K562 (cell line): ENCODE results near the gene PITPNM3. TPM values are rescaled to one million over a fixed set of nuclear protein-coding genes. Genes with fewer than 3 reads are reported as not detected.

ENCODE experiments used
- ATAC-seq: fragments of 200-7000 bp; cut with Tn5 transposase; 3 replicates; pipeline ENCODE4 v1.9.1; 2020; ENCODE audit warnings: moderate library complexity
- BruUV-seq: library from RNA; stranded (reverse); fragments of 400-500 nt; replicated peaks from 2 replicates; lab custom pipeline; 2021; lab: Mats Ljungman, UMichigan
- CTCF ChIA-PET: fragments of 300-600 bp; formaldehyde crosslinking; extraction: SDS; loops from one replicate; lab custom pipeline; 2021; ENCODE audit warnings: low intra/inter-chr PET ratio; lab: Yijun Ruan, JAX
- POLR2A ChIA-PET: fragments of 300-600, 350-650 bp; sonication (Branson Sonifier 250); formaldehyde crosslinking; extraction: SDS; loops from one replicate; lab custom pipeline; 2021; ENCODE audit warnings: antibody characterized with exemption, inconsistent platforms; lab: Yijun Ruan, JAX
- DNase-seq, 4 experiments: peaks; one replicate each; pipeline versions ENCODE4 v3.0.0 to v3.0.0-alpha.2; 2011 to 2018; ENCODE audit warnings: low spot score in 3 of 4, mixed read lengths in 3 of 4; ENCODE audit errors: extremely low read depth in 1 of 4
- FAIRE-seq: peaks from 2 replicates; lab custom pipeline; 2011; peaks lifted over from hg19 to GRCh38; lab: Jason Lieb, UNC
- H2AFZ ChIP-seq: 2 replicates; pipeline ENCODE4 v1.6.0; 2011; ENCODE audit warnings: low read depth, low read length, control low read depth, inconsistent platforms
- H3K27ac ChIP-seq: fragments of 200-600 bp; 3 replicates; pipeline ENCODE4 v1.8.0; 2011; ENCODE audit warnings: low read depth, mild to moderate bottlenecking, control low read depth, inconsistent platforms, low read length, moderate library complexity, mixed read lengths; ENCODE audit errors: extremely low read depth
- H3K27me3 ChIP-seq, 2 experiments: fragments of 300-600 bp in 1 of 2; 2 replicates in 1 of 2; 3 replicates in 1 of 2; pipeline versions ENCODE4 v1.6.0 to v1.8.0; 2011; ENCODE audit warnings: inconsistent platforms in 2 of 2, low read length in 2 of 2, mild to moderate bottlenecking in 1 of 2, mixed read lengths in 1 of 2, moderate library complexity in 1 of 2; ENCODE audit not compliant: control insufficient read depth in 2 of 2, insufficient read depth in 2 of 2
- H3K36me3 ChIP-seq: fragments of 300-600 bp; 3 replicates; pipeline ENCODE4 v1.8.0; 2011; ENCODE audit warnings: mild to moderate bottlenecking, low read length, inconsistent platforms; ENCODE audit not compliant: control insufficient read depth, insufficient read depth
- H3K4me1 ChIP-seq, 2 experiments: fragments of 200-600 bp in 1 of 2; replicated peaks in 1 of 2; 2 replicates in 1 of 2; 3 replicates in 1 of 2; pipeline versions ENCODE4 v1.5.1 to v1.8.0; 2011; ENCODE audit warnings: inconsistent platforms in 2 of 2, low read length in 2 of 2, mild to moderate bottlenecking in 1 of 2, mixed read lengths in 1 of 2, moderate library complexity in 1 of 2; ENCODE audit not compliant: control insufficient read depth in 2 of 2, insufficient read depth in 2 of 2
- H3K4me2 ChIP-seq: 2 replicates; pipeline ENCODE4 v1.6.1; 2011; ENCODE audit warnings: low read length, control low read depth, inconsistent platforms, mixed read lengths; ENCODE audit not compliant: insufficient read depth
- H3K4me3 ChIP-seq: fragments of 200-600 bp; sonication (generic), shearing (Covaris generic); 2 replicates; pipeline ENCODE4 v1.5.1; 2016; ENCODE audit warnings: control low read depth, inconsistent platforms
- H3K79me2 ChIP-seq: fragments of 200-600 bp; 3 replicates; pipeline ENCODE4 v1.8.0; 2011; ENCODE audit warnings: low read length, inconsistent platforms; ENCODE audit not compliant: control insufficient read depth, insufficient read depth
- H3K9ac ChIP-seq, 2 experiments: 2 replicates each; pipeline versions ENCODE4 v1.6.0 to v1.6.1; 2011; ENCODE audit warnings: low read depth in 2 of 2, low read length in 2 of 2, control low read depth in 1 of 2, inconsistent platforms in 1 of 2, mild to moderate bottlenecking in 1 of 2, mixed read lengths in 1 of 2; ENCODE audit not compliant: insufficient read depth in 1 of 2
- H3K9me1 ChIP-seq: one replicate; pipeline ENCODE4 v1.6.0; 2011; ENCODE audit warnings: inconsistent platforms, mild to moderate bottlenecking, low read length, moderate library complexity; ENCODE audit not compliant: control insufficient read depth, insufficient read depth
- H3K9me3 ChIP-seq: replicated peaks from 2 replicates; pipeline ENCODE4 v1.5.1; 2011; ENCODE audit warnings: low read depth, low read length, inconsistent platforms; ENCODE audit not compliant: control insufficient read depth, insufficient read depth
- H4K20me1 ChIP-seq: replicated peaks from 2 replicates; pipeline ENCODE4 v1.6.1; 2011; ENCODE audit warnings: low read length, inconsistent platforms, mixed read lengths; ENCODE audit not compliant: control insufficient read depth, insufficient read depth
- ADNP ChIP-seq: fragments of 200-800 bp; sonication (Bioruptor generic); IDR thresholded peaks from 2 replicates; pipeline ENCODE4 v1.6.1; 2016; ENCODE audit warnings: missing genetic modification characterization, missing compliant biosample characterization
- CEBPG ChIP-seq, 3 experiments: fragments of 200-800 bp in 1 of 3; sonication (Bioruptor generic) in 1 of 3; sonication (generic) in 1 of 3; formaldehyde crosslinking in 1 of 3; IDR thresholded peaks in 2 of 3; conservative IDR thresholded peaks in 1 of 3; 2 replicates each; pipeline versions ENCODE4 v1.6.1 to v1.8.0; 2016 to 2022; ENCODE audit warnings: missing compliant biosample characterization in 2 of 3, missing genetic modification characterization in 2 of 3, mild to moderate bottlenecking in 1 of 3, missing genetic modification reagents in 1 of 3
- DIDO1 ChIP-seq: fragments of 450-650 bp; IDR thresholded peaks from 2 replicates; pipeline ENCODE4 v1.6.1; 2016; ENCODE audit warnings: low read depth, missing biosample characterization, missing genetic modification characterization
- FOXJ3 ChIP-seq: sonication (generic); formaldehyde crosslinking; IDR thresholded peaks from 2 replicates; pipeline ENCODE4 v1.4.0; 2020; ENCODE audit warnings: mild to moderate bottlenecking, missing genetic modification reagents
- MXI1 ChIP-seq: IDR thresholded peaks from 2 replicates; pipeline ENCODE4 v1.6.1; 2011; ENCODE audit warnings: low read depth, mild to moderate bottlenecking, improper control_type of control experiment, low read length
- ZFP1 ChIP-seq: fragments of 450-650 bp; formaldehyde crosslinking; IDR thresholded peaks from 2 replicates; pipeline ENCODE4 v1.4.0; 2020; ENCODE audit warnings: mild to moderate bottlenecking, mixed read lengths
- ZFX ChIP-seq: sonication (generic); formaldehyde crosslinking; IDR thresholded peaks from 2 replicates; pipeline ENCODE4 v1.8.0; 2022; ENCODE audit warnings: mild to moderate bottlenecking, missing genetic modification reagents, moderate library complexity
- ZNF124 ChIP-seq: sonication (generic); formaldehyde crosslinking; IDR thresholded peaks from 2 replicates; pipeline ENCODE4 v1.8.1; 2022; ENCODE audit warnings: missing genetic modification reagents
- WGBS: fragments of 100-300 bp; shearing (Covaris generic); methylation state at CpG from one replicate; pipeline ENCODE4 v1.1.6; 2016; ENCODE audit warnings: low coverage, mixed read lengths; ENCODE audit not compliant: insufficient coverage; ENCODE audit errors: missing lambda C conversion rate; 5-methylcytosine and 5-hydroxymethylcytosine counted together
- in situ Hi-C: fragments of 300-500 bp; cut with MboI; formaldehyde crosslinking; loops from 4 replicates; pipeline ENCODE4 v1.15.0; 2018; ENCODE audit warnings: inconsistent platforms, mixed read lengths
- intact Hi-C: fragments of 100-400 bp; cut with micrococcal nuclease; formaldehyde crosslinking; loops from 2 replicates; pipeline ENCODE4 v1.14.2; 2022
- polyA plus RNA-seq, 8 experiments: library from polyadenylated mRNA; depleted of rRNA in 4 of 8; stranded (reverse) in 5 of 8; unstranded in 3 of 8; fragments of >200 nt; fragmentation: Nextera tagmentation in 2 of 8; fragmentation: Illumina TruSeq in 1 of 8; extraction: Ambion mirVana in 2 of 8; extraction: Trizol in 1 of 8; gene quantifications; 2 replicates each; pipeline versions ENCODE4 v1.2.1 to v1.2.3, GENCODE V29; 2011 to 2014; ENCODE audit warnings: inconsistent platforms in 1 of 8, missing spikeins in 1 of 8
- total RNA-seq, 7 experiments: library from RNA; depleted of rRNA in 6 of 7; stranded (reverse); fragments of >200 nt in 6 of 7; fragmentation: Illumina TruSeq in 2 of 7; extraction: Trizol in 2 of 7; gene quantifications; 2 replicates each; pipeline versions ENCODE4 v1.2.1 to v1.2.3, GENCODE V29; 2011 to 2021; ENCODE audit warnings: low replicate concordance in 1 of 7
- TF ChIP-seq, protein P1 (sequence below): fragments of 200-800 bp; sonication (Bioruptor generic); IDR thresholded peaks from 2 replicates; pipeline ENCODE4 v1.6.1; 2017; ENCODE audit warnings: missing genetic modification characterization, missing compliant biosample characterization
- TF ChIP-seq, protein P2 (sequence below): fragments of 450-650 bp; IDR thresholded peaks from 2 replicates; pipeline ENCODE4 v1.6.1; 2016; ENCODE audit warnings: mild to moderate bottlenecking, moderate library complexity

PITPNM3 gene
- total and polyA plus RNA-seq, 9 of the 15 experiments (the other 6 are each of a cell fraction or from before 2014, with no cell fraction given): 0.14 to 0.38 (median 0.22) TPM; not detected in 2

DNA sequence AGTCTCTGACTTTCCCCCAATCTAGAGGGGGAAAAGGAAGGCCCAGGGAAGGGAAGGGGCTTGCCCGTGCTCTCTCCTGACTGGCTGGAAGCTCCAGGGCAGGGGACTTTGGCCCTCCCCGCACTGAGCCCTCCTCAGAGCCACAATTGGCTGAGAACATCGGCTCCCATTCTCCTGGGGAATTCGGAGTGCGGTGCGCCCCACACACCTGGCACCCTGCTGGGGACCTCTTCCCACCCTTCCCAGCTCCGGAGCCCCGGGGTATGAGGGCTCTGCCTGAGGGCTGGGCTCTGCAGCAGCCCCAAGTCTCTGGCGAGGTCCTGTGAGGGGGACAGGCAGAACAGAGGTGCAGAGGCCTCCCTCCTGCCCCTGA lies 76.1 kb downstream of the PITPNM3 start:
- intact Hi-C loops (no loop called here), in situ Hi-C loops (no loop called here)
- TF ChIP-seq MXI1 (no peak), CEBPG (CRISPR knock-in tag; IDR thresholded peaks at IDR 0.05) (no peak), CEBPG (tag; conservative IDR thresholded peaks at IDR 0.05 in 1 of 2, IDR thresholded peaks at IDR 0.05 in 1 of 2) (no peak), ZFX (no peak), FOXJ3 (CRISPR knock-in tag) (no peak), DIDO1 (tag) (no peak), ADNP (no peak), ZFP1 (no peak), ZNF124 (CRISPR knock-in tag) (no peak)
- TF ChIP-seq, protein P1, sequence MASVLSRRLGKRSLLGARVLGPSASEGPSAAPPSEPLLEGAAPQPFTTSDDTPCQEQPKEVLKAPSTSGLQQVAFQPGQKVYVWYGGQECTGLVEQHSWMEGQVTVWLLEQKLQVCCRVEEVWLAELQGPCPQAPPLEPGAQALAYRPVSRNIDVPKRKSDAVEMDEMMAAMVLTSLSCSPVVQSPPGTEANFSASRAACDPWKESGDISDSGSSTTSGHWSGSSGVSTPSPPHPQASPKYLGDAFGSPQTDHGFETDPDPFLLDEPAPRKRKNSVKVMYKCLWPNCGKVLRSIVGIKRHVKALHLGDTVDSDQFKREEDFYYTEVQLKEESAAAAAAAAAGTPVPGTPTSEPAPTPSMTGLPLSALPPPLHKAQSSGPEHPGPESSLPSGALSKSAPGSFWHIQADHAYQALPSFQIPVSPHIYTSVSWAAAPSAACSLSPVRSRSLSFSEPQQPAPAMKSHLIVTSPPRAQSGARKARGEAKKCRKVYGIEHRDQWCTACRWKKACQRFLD (CRISPR knock-in tag): no peak
- TF ChIP-seq, protein P2, sequence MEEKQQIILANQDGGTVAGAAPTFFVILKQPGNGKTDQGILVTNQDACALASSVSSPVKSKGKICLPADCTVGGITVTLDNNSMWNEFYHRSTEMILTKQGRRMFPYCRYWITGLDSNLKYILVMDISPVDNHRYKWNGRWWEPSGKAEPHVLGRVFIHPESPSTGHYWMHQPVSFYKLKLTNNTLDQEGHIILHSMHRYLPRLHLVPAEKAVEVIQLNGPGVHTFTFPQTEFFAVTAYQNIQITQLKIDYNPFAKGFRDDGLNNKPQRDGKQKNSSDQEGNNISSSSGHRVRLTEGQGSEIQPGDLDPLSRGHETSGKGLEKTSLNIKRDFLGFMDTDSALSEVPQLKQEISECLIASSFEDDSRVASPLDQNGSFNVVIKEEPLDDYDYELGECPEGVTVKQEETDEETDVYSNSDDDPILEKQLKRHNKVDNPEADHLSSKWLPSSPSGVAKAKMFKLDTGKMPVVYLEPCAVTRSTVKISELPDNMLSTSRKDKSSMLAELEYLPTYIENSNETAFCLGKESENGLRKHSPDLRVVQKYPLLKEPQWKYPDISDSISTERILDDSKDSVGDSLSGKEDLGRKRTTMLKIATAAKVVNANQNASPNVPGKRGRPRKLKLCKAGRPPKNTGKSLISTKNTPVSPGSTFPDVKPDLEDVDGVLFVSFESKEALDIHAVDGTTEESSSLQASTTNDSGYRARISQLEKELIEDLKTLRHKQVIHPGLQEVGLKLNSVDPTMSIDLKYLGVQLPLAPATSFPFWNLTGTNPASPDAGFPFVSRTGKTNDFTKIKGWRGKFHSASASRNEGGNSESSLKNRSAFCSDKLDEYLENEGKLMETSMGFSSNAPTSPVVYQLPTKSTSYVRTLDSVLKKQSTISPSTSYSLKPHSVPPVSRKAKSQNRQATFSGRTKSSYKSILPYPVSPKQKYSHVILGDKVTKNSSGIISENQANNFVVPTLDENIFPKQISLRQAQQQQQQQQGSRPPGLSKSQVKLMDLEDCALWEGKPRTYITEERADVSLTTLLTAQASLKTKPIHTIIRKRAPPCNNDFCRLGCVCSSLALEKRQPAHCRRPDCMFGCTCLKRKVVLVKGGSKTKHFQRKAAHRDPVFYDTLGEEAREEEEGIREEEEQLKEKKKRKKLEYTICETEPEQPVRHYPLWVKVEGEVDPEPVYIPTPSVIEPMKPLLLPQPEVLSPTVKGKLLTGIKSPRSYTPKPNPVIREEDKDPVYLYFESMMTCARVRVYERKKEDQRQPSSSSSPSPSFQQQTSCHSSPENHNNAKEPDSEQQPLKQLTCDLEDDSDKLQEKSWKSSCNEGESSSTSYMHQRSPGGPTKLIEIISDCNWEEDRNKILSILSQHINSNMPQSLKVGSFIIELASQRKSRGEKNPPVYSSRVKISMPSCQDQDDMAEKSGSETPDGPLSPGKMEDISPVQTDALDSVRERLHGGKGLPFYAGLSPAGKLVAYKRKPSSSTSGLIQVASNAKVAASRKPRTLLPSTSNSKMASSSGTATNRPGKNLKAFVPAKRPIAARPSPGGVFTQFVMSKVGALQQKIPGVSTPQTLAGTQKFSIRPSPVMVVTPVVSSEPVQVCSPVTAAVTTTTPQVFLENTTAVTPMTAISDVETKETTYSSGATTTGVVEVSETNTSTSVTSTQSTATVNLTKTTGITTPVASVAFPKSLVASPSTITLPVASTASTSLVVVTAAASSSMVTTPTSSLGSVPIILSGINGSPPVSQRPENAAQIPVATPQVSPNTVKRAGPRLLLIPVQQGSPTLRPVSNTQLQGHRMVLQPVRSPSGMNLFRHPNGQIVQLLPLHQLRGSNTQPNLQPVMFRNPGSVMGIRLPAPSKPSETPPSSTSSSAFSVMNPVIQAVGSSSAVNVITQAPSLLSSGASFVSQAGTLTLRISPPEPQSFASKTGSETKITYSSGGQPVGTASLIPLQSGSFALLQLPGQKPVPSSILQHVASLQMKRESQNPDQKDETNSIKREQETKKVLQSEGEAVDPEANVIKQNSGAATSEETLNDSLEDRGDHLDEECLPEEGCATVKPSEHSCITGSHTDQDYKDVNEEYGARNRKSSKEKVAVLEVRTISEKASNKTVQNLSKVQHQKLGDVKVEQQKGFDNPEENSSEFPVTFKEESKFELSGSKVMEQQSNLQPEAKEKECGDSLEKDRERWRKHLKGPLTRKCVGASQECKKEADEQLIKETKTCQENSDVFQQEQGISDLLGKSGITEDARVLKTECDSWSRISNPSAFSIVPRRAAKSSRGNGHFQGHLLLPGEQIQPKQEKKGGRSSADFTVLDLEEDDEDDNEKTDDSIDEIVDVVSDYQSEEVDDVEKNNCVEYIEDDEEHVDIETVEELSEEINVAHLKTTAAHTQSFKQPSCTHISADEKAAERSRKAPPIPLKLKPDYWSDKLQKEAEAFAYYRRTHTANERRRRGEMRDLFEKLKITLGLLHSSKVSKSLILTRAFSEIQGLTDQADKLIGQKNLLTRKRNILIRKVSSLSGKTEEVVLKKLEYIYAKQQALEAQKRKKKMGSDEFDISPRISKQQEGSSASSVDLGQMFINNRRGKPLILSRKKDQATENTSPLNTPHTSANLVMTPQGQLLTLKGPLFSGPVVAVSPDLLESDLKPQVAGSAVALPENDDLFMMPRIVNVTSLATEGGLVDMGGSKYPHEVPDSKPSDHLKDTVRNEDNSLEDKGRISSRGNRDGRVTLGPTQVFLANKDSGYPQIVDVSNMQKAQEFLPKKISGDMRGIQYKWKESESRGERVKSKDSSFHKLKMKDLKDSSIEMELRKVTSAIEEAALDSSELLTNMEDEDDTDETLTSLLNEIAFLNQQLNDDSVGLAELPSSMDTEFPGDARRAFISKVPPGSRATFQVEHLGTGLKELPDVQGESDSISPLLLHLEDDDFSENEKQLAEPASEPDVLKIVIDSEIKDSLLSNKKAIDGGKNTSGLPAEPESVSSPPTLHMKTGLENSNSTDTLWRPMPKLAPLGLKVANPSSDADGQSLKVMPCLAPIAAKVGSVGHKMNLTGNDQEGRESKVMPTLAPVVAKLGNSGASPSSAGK: no peak

More for the DNA sequence above, 76.1 kb downstream of the PITPNM3 start:
- no peak for ATAC-seq
- no peak for DNase-seq
- Histone ChIP-seq H3K9ac (no peak overlapping the region), H3K4me2 (no peak overlapping the region), H3K27me3 (peaks cover 8 to 24% of the 10 kb centered on the region in 2 experiments; a peak in 3 of 5 replicates), H3K36me3 (no peaks in the 10 kb centered on the region), H4K20me1 (0 out of 2 replicates have a peak, but pooled peaks cover 3% of the 10 kb centered on the region), H3K9me3 (no peaks in the 10 kb centered on the region), H3K4me1 (peaks cover 4 to 8% of the 10 kb centered on the region in 2 experiments; a peak in 3 of 5 replicates), H3K79me2 (no peaks in the 10 kb centered on the region), H3K9me1 (no peaks in the 10 kb centered on the region), H2AFZ (no peak overlapping the region), H3K4me3 (no peak overlapping the region), H3K27ac (no peak overlapping the region)
- POLR2A ChIA-PET: no interaction called here
- CTCF ChIA-PET: no interaction called here
- no TSS peak for BruUV-seq
- WGBS: 7% methylated on average over 7 of the region's 9 CpGs
- FAIRE-seq: no peak
